CD14-positive monocyte (primary cell): ENCODE data around the gene FERMT2. TPM values are rescaled to one million over a fixed set of nuclear protein-coding genes. Genes with fewer than 3 reads are reported as not detected.

Source experiments
- DNase-seq, 3 donors: peaks; one replicate each; pipeline ENCODE4 v3.0.0-alpha.2; 2011 to 2022
- H2AFZ ChIP-seq: 2 replicates; pipeline ENCODE4 v1.6.0; 2012; ENCODE audit warnings: mild to moderate bottlenecking, low read depth, low read length, inconsistent platforms; ENCODE audit not compliant: insufficient read depth, poor library complexity, severe bottlenecking
- H3K27ac ChIP-seq, 2 donors: 1 replicate in 1 of 2; 2 replicates in 1 of 2; pipeline ENCODE4 v1.5.1; 2012 to 2013; ENCODE audit warnings: low read length in 2 of 2, control low read depth in 1 of 2, inconsistent platforms in 1 of 2, low read depth in 1 of 2, mild to moderate bottlenecking in 1 of 2
- H3K27me3 ChIP-seq, 2 donors: one replicate each; pipeline versions ENCODE4 v1.6.0 to v1.6.1; 2011 to 2013; ENCODE audit warnings: low read length in 2 of 2; ENCODE audit not compliant: control insufficient read depth in 2 of 2, insufficient read depth in 2 of 2
- H3K36me3 ChIP-seq, 2 donors: replicated peaks in 1 of 2; 1 replicate in 1 of 2; 2 replicates in 1 of 2; pipeline versions ENCODE4 v1.5.1 to v1.6.1; 2012 to 2013; ENCODE audit warnings: low read length in 2 of 2, control low read depth in 1 of 2, inconsistent platforms in 1 of 2, mild to moderate bottlenecking in 1 of 2; ENCODE audit not compliant: insufficient read depth in 2 of 2, control insufficient read depth in 1 of 2
- H3K4me1 ChIP-seq, 2 donors: 1 replicate in 1 of 2; 2 replicates in 1 of 2; pipeline versions ENCODE4 v1.5.1 to v1.6.1; 2012 to 2013; ENCODE audit warnings: low read length in 2 of 2, control low read depth in 1 of 2, inconsistent platforms in 1 of 2, mild to moderate bottlenecking in 1 of 2, moderate library complexity in 1 of 2; ENCODE audit not compliant: insufficient read depth in 2 of 2, control insufficient read depth in 1 of 2
- H3K4me2 ChIP-seq: replicated peaks from 2 replicates; pipeline ENCODE3; 2012; ENCODE audit warnings: low read length, moderate library complexity, mild to moderate bottlenecking; ENCODE audit not compliant: poor library complexity, severe bottlenecking; ENCODE audit errors: extremely low read depth
- H3K4me3 ChIP-seq, 3 experiments: fragments of 200-600 bp in 1 of 3; sonication (generic) in 1 of 3; replicated peaks in 1 of 3; 1 replicate in 2 of 3; 2 replicates in 1 of 3; pipeline ENCODE4 v1.5.1; 2011 to 2013; ENCODE audit warnings: low read length in 3 of 3, mild to moderate bottlenecking in 3 of 3, control low read depth in 2 of 3, low read depth in 2 of 3, inconsistent platforms in 1 of 3, moderate library complexity in 1 of 3
- H3K79me2 ChIP-seq: 2 replicates; pipeline ENCODE4 v1.6.0; 2012; ENCODE audit warnings: mild to moderate bottlenecking, control low read depth, inconsistent platforms, low read length, moderate library complexity; ENCODE audit not compliant: insufficient read depth
- H3K9ac ChIP-seq: 2 replicates; pipeline ENCODE4 v1.6.0; 2017; ENCODE audit warnings: low read length, mild to moderate bottlenecking; ENCODE audit not compliant: insufficient read depth, poor library complexity, severe bottlenecking
- H3K9me3 ChIP-seq, 2 donors: replicated peaks in 1 of 2; 1 replicate in 1 of 2; 2 replicates in 1 of 2; pipeline versions ENCODE4 v1.5.1 to v1.6.1; 2012 to 2013; ENCODE audit warnings: low read length in 2 of 2, control low read depth in 1 of 2; ENCODE audit not compliant: control insufficient read depth in 1 of 2, insufficient read depth in 1 of 2
- H4K20me1 ChIP-seq: 2 replicates; pipeline ENCODE4 v1.6.0; 2012; ENCODE audit warnings: mild to moderate bottlenecking, low read length, control low read depth, moderate library complexity; ENCODE audit not compliant: insufficient read depth
- H3K27ac Mint-ChIP-seq, 7 donors: one replicate each; pipeline ENCODE4 v1.8.0; 2020; ENCODE audit warnings: mild to moderate bottlenecking in 7 of 7, mixed read lengths in 7 of 7, moderate library complexity in 6 of 7, inconsistent platforms in 2 of 7
- H3K27me3 Mint-ChIP-seq, 3 donors: one replicate each; pipeline ENCODE4 v1.8.0; 2021 to 2022; ENCODE audit warnings: low read depth in 3 of 3, mild to moderate bottlenecking in 3 of 3, mixed read lengths in 3 of 3, moderate library complexity in 3 of 3, inconsistent platforms in 1 of 3
- H3K36me3 Mint-ChIP-seq, 2 donors: one replicate each; pipeline ENCODE4 v1.8.0; 2020; ENCODE audit warnings: mixed read lengths in 2 of 2, inconsistent platforms in 1 of 2, mild to moderate bottlenecking in 1 of 2
- H3K4me1 Mint-ChIP-seq: one replicate; pipeline ENCODE4 v1.8.0; 2020; ENCODE audit warnings: mild to moderate bottlenecking, mixed read lengths
- H3K4me3 Mint-ChIP-seq, 2 donors: one replicate each; pipeline ENCODE4 v1.8.0; 2020; ENCODE audit warnings: mild to moderate bottlenecking in 2 of 2, mixed read lengths in 2 of 2, moderate library complexity in 1 of 2
- H3K9me3 Mint-ChIP-seq, 7 donors: one replicate each; pipeline ENCODE4 v1.8.0; 2020 to 2022; ENCODE audit warnings: mixed read lengths in 7 of 7, mild to moderate bottlenecking in 6 of 7, moderate library complexity in 6 of 7, inconsistent platforms in 2 of 7
- WGBS: methylation state at CpG from one replicate; pipeline ENCODE4 v1.1.5; 2013; ENCODE audit warnings: missing lambda C conversion rate; ENCODE audit not compliant: insufficient coverage; 5-methylcytosine and 5-hydroxymethylcytosine counted together
- intact Hi-C, 2 donors: fragments of 100-400 bp; cut with micrococcal nuclease; formaldehyde crosslinking; loops; one replicate each; pipeline versions ENCODE4 v1.15.0 to v1.15.1; 2023
- polyA plus RNA-seq, 3 donors: library from polyadenylated mRNA; depleted of rRNA in 1 of 3; unstranded in 2 of 3; stranded (reverse) in 1 of 3; fragments of 300-500 nt in 2 of 3; fragments of >200 nt in 1 of 3; fragmentation: Illumina TruSeq in 2 of 3; gene quantifications; 1 replicate in 2 of 3; 2 replicates in 1 of 3; pipeline ENCODE4 v1.2.3, GENCODE V29; 2012 to 2021
- TF ChIP-seq, protein P1 (sequence below): fragments of 200-600 bp; IDR thresholded peaks from one replicate; pipeline ENCODE4 v1.8.0; 2022; ENCODE audit warnings: antibody characterized with exemption, mild to moderate bottlenecking

Gene FERMT2
- polyA plus RNA-seq, 3 donors = not detected

DNA sequence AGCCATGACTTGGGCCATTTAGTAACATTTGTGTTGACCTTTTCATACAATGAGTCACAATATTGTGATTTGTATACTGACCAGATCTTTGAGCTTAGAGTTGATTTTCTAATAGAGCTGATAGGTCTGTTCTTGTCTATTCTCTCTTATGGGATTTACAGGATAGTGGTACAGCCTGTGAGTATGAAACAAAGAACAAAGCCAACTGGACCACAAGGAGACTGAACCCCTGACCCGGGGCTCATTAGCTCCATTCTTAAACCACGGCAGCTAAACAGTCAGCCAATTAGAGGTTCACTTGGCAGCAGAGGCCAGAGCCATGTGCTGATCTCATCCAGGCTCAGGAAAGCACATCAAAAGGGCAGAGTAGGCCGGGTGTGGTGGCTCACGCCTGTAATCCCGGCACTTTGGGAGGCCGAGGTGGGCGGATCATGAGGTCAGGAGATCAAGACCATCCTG is 100.4 kb downstream of the FERMT2 start:
- no peaks in the 10 kb centered on the region for H3K27me3 ChIP-seq
- Mint-ChIP-seq H3K4me3 (no peak overlapping the region), H3K9me3 (peaks cover 0 to 6% (median 2%) of the 10 kb centered on the region in 7 donors), H3K36me3 (no peaks in the 10 kb centered on the region), H3K27ac (no peak overlapping the region), H3K4me1 (no peaks in the 10 kb centered on the region), H3K27me3 (no peaks in the 10 kb centered on the region)
- H2AFZ ChIP-seq = no peak overlapping the region
- H3K4me3 ChIP-seq = no peak overlapping the region
- WGBS = 96% methylated on average over 5 of the region's 7 CpGs
- intact Hi-C loops = no loop called here
- no peak overlapping the region for H3K4me2 ChIP-seq
- H3K9ac ChIP-seq = no peak overlapping the region
- H3K27ac ChIP-seq = no peak overlapping the region
- no peak for DNase-seq
- no peaks in the 10 kb centered on the region for H3K9me3 ChIP-seq
- no peaks in the 10 kb centered on the region for H3K79me2 ChIP-seq
- no peaks in the 10 kb centered on the region for H3K4me1 ChIP-seq
- no peaks in the 10 kb centered on the region for H4K20me1 ChIP-seq
- H3K36me3 ChIP-seq = no peaks in the 10 kb centered on the region
- TF ChIP-seq, protein P1, sequence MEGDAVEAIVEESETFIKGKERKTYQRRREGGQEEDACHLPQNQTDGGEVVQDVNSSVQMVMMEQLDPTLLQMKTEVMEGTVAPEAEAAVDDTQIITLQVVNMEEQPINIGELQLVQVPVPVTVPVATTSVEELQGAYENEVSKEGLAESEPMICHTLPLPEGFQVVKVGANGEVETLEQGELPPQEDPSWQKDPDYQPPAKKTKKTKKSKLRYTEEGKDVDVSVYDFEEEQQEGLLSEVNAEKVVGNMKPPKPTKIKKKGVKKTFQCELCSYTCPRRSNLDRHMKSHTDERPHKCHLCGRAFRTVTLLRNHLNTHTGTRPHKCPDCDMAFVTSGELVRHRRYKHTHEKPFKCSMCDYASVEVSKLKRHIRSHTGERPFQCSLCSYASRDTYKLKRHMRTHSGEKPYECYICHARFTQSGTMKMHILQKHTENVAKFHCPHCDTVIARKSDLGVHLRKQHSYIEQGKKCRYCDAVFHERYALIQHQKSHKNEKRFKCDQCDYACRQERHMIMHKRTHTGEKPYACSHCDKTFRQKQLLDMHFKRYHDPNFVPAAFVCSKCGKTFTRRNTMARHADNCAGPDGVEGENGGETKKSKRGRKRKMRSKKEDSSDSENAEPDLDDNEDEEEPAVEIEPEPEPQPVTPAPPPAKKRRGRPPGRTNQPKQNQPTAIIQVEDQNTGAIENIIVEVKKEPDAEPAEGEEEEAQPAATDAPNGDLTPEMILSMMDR = no peak

DNA sequence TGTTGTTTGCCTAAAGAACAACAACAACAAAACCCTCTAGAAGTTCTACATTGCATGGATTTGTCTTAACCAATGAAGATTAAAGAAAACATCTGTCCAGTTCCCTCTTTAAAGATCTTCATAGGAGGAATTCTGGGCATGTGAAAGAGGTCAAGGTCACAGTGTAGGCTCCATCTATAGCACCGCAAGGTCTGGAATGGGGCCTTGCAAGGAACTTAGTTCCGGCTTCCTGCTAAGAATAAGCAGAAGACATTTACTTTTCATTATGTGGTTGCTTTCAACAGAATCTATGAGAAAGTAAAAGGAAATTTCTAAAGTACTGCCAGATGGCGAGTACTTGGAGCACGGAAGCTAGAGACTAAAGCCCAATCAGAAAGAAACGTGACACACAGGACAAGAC is 102.2 kb downstream of the FERMT2 start:
- Histone ChIP-seq H3K79me2 (no peaks in the 10 kb centered on the region), H3K9ac (no peak overlapping the region), H2AFZ (no peak overlapping the region), H3K4me1 (no peaks in the 10 kb centered on the region), H4K20me1 (no peaks in the 10 kb centered on the region), H3K27me3 (no peaks in the 10 kb centered on the region), H3K9me3 (no peaks in the 10 kb centered on the region), H3K36me3 (no peaks in the 10 kb centered on the region), H3K4me2 (no peak overlapping the region), H3K27ac (no peak overlapping the region), H3K4me3 (no peak overlapping the region)
- Mint-ChIP-seq H3K36me3 (no peaks in the 10 kb centered on the region), H3K4me3 (no peak overlapping the region), H3K27ac (no peak overlapping the region), H3K9me3 (peaks cover 0 to 6% (median 0%) of the 10 kb centered on the region in 7 donors), H3K27me3 (no peaks in the 10 kb centered on the region), H3K4me1 (peaks cover 7% of the 10 kb centered on the region)
- WGBS = no CpG with 5 or more reads among the region's 5 CpGs
- intact Hi-C loops = no loop called here
- TF ChIP-seq, protein P1 = no peak
- no peak for DNase-seq
